ENCODE results near the gene IGSF1.

GRCh38 chrX:131270080-131270479, 19.0 kb downstream of the IGSF1 start:
- TF ChIP-seq CTCF (IDR thresholded peaks at IDR 0.05) (no peak), EP300 (IDR thresholded peaks at IDR 0.05) (no peak), POLR2A (IDR thresholded peaks at IDR 0.05) (no peak)

All from ovary (tissue), 3 donors.